Mesendoderm (in vitro differentiated cells): Measurements from ENCODE around the gene PIEZO1.
A peak's percentile ranks its signal among the peaks of the same experiment; 100 is the strongest.

Source experiments
- DNase-seq: peaks from one replicate; pipeline ENCODE4 v3.0.0; 2013
- H2AK5ac ChIP-seq: 2 replicates; pipeline ENCODE4 v1.6.1; 2013; ENCODE audit warnings: low read length, inconsistent platforms
- H2BK120ac ChIP-seq: 2 replicates; pipeline ENCODE4 v1.6.1; 2013; ENCODE audit warnings: low read depth, mild to moderate bottlenecking, low read length, moderate library complexity, mixed read lengths
- H2BK15ac ChIP-seq: replicated peaks from 2 replicates; pipeline ENCODE4 v1.6.1; 2013; ENCODE audit warnings: low read depth, mild to moderate bottlenecking, moderate library complexity
- H2BK5ac ChIP-seq: 2 replicates; pipeline ENCODE4 v1.6.1; 2013; ENCODE audit warnings: low read length, inconsistent platforms
- H3K18ac ChIP-seq: 2 replicates; pipeline ENCODE4 v1.6.1; 2013; ENCODE audit warnings: mild to moderate bottlenecking, low read length, mixed read lengths
- H3K23ac ChIP-seq: one replicate; pipeline ENCODE4 v1.6.1; 2013; ENCODE audit warnings: low read length
- H3K27ac ChIP-seq: 2 replicates; pipeline ENCODE4 v1.5.1; 2013; ENCODE audit warnings: low read depth, mild to moderate bottlenecking, inconsistent platforms, low read length, moderate library complexity
- H3K27me3 ChIP-seq: 2 replicates; pipeline ENCODE4 v1.6.1; 2013; ENCODE audit warnings: low read length, control low read depth, mild to moderate bottlenecking, inconsistent platforms; ENCODE audit not compliant: insufficient read depth, poor library complexity
- H3K36me3 ChIP-seq: 2 replicates; pipeline ENCODE4 v1.6.1; 2013; ENCODE audit warnings: low read length, inconsistent platforms; ENCODE audit not compliant: control insufficient read depth, insufficient read depth
- H3K4ac ChIP-seq: one replicate; pipeline ENCODE4 v1.6.1; 2013; ENCODE audit warnings: low read depth, mild to moderate bottlenecking, low read length, moderate library complexity
- H3K4me1 ChIP-seq: 2 replicates; pipeline ENCODE4 v1.6.1; 2013; ENCODE audit warnings: low read depth, low read length, inconsistent platforms; ENCODE audit not compliant: control insufficient read depth
- H3K4me2 ChIP-seq: 2 replicates; pipeline ENCODE4 v1.6.1; 2013; ENCODE audit warnings: low read length
- H3K4me3 ChIP-seq: 2 replicates; pipeline ENCODE4 v1.5.1; 2013; ENCODE audit warnings: mild to moderate bottlenecking, low read length
- H3K56ac ChIP-seq: one replicate; pipeline ENCODE4 v1.6.1; 2013; ENCODE audit warnings: low read length
- H3K79me1 ChIP-seq: 2 replicates; pipeline ENCODE4 v1.6.1; 2013; ENCODE audit warnings: low read length, inconsistent platforms
- H3K79me2 ChIP-seq: 2 replicates; pipeline ENCODE4 v1.6.1; 2013; ENCODE audit warnings: mild to moderate bottlenecking, low read length; ENCODE audit not compliant: control insufficient read depth, insufficient read depth
- H3K9ac ChIP-seq: 2 replicates; pipeline ENCODE4 v1.6.1; 2013; ENCODE audit warnings: low read length, inconsistent platforms
- H4K5ac ChIP-seq: one replicate; pipeline ENCODE4 v1.6.1; 2013; ENCODE audit warnings: low read length
- H4K8ac ChIP-seq: one replicate; pipeline ENCODE4 v1.6.1; 2013; ENCODE audit warnings: low read depth, mild to moderate bottlenecking, control low read depth, low read length, moderate library complexity
- WGBS: extraction: QIAGEN DNeasy Blood & Tissue Kit; methylation state at CpG from one replicate; pipeline ENCODE4 v1.1.7; 2013; ENCODE audit warnings: low lambda C conversion rate, missing lambda C conversion rate; ENCODE audit not compliant: insufficient coverage; ENCODE audit errors: extremely low coverage; 5-methylcytosine and 5-hydroxymethylcytosine counted together

Gene PIEZO1

DNA sequence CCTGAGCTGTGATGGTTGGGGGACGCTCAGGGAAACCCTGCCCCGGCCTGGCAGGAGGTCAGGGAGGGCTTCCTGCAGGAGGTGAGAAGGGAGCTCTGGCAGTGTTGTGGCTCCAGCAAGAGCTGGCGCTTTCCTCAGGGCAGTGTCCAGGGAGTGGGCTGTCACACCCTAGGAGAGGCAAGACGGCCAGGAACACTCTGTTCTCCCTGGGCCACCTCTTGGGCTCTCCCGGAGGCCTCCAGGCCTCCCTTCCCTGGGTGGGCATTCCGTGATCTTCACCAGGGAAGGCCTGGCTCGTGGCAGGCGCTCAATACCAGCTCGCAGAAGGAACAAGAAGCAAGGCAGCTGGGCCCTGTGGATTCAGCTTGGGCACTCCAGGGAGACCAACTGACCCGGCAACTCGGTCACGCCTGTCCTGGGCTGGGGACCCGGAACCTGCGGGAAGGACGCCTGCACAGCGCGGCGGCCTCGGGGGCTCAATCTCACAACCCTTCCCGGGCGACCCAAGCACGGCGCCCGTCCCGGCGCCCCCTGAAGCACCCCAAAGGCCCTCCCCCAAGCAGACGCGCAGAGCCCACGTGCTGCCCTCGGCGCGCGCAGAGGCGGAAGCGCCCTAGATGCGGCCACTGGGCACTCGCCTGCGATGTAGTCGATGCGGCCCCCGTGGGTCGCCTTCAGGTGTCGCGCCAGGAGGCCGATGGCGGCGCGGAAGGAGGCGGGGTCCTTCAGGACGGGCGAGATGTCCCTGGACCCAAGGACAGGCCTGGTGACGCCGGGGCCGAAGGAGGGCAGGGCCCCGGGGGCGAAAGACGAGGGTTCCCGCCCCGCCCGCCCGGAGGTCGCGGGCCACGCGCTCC, 26.1 kb upstream of the PIEZO1 start:
- Histone ChIP-seq H3K79me2 (peaks cover 19% of the 10 kb centered on the region), H3K4me1 (no peaks in the 10 kb centered on the region), H3K4me3 (peak overlapping the region; percentile 90), H2AK5ac (peak overlapping the region; percentile 74), H3K36me3 (peaks cover 20% of the 10 kb centered on the region), H3K27ac (peak overlapping the region; percentile 7), H3K18ac (peak overlapping the region; percentile 85), H3K4me2 (peak overlapping the region; percentile 98), H2BK5ac (peak overlapping the region; percentile 87), H3K79me1 (peaks cover 6% of the 10 kb centered on the region), H3K23ac (peak overlapping the region; percentile 97), H3K4ac (peak overlapping the region; percentile 62), H2BK120ac (peak overlapping the region; percentile 39), H2BK15ac (no peak overlapping the region), H4K5ac (no peak overlapping the region), H3K9ac (peak overlapping the region; percentile 97), H3K56ac (peak overlapping the region; percentile 97), H3K27me3 (no peaks in the 10 kb centered on the region), H4K8ac (no peak overlapping the region)
- peak; percentile 57 for DNase-seq
- no CpG with 5 or more reads among the region's 65 CpGs for WGBS

DNA sequence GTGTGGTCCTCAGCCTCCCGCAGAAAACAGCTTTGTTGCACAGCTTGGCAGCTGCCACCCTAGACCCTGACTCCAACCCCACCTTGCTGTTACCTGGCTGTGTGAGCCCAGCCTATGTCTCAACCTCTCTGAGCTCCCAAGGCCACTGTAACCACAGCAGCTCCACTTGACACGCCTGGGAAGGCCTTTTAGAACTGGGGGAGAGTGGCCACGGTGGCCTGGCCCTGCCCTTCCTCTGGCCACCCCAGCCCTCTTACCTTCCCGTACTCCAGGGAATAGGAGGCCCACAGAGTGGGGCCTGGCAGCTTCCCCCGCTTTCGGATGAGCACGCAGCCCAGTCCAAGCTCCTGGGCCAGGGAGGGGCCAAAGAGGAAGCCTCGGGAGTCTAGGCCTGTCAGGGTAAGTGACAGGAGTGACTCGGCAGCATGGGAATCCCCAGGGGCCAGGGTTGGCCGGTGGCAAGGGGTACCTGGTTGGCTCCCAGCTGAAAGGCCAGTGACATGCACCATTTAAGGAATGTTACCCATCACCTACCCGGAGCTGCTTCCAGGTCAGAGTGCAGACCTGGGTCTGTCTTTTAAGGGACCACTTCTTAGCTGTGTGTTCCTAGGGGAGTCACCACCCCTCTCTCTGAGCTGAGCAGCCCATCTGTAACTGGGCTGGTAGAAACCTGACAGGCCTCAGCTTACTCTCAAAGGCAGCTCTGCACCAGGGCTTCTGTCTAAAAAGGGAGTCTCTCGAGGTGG, 25.3 kb upstream of the PIEZO1 start:
- Histone ChIP-seq H3K36me3 (peaks cover 20% of the 10 kb centered on the region), H3K18ac (no peak overlapping the region), H3K79me2 (peaks cover 19% of the 10 kb centered on the region), H2BK15ac (no peak overlapping the region), H2AK5ac (no peak overlapping the region), H3K79me1 (peaks cover 7% of the 10 kb centered on the region), H3K23ac (no peak overlapping the region), H3K27ac (no peak overlapping the region), H2BK5ac (no peak overlapping the region), H4K5ac (no peak overlapping the region), H3K4me1 (no peaks in the 10 kb centered on the region), H3K4ac (no peak overlapping the region), H4K8ac (no peak overlapping the region), H3K27me3 (no peaks in the 10 kb centered on the region), H3K9ac (peak overlapping the region; percentile 97), H3K4me3 (peak overlapping the region; percentile 90), H3K4me2 (peak overlapping the region; percentile 98), H3K56ac (peak overlapping the region; percentile 97), H2BK120ac (no peak overlapping the region)
- peak; percentile 71 for DNase-seq
- no CpG with 5 or more reads among the region's 12 CpGs for WGBS

DNA sequence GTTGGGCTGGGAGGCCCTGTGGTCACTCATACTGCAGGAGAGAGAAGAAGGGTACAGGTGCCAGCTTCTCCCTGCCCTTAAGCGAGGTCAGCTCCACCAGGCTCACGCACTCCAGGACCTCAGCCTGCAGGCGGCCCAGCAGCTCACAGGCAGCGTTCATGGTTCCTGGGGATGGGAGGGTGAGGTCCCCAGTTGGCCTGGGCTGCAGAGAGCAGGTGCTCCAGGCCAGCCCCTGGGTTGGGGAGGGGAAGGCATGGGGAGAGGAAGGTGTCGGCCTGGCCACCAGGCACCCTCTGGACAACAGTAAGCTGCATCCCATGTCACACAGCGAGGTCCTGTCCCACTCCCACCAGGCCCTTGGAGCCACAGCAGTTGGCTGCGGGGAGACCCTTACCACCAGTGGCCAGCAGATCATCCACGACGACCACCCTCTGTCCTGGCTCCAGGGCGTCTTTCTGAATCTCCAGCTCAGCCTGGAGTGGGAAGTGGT, 24.7 kb upstream of the PIEZO1 start:
- no CpG with 5 or more reads among the region's 10 CpGs for WGBS
- H2BK120ac ChIP-seq = no peak overlapping the region
- no peak overlapping the region for H3K4me3 ChIP-seq

DNA sequence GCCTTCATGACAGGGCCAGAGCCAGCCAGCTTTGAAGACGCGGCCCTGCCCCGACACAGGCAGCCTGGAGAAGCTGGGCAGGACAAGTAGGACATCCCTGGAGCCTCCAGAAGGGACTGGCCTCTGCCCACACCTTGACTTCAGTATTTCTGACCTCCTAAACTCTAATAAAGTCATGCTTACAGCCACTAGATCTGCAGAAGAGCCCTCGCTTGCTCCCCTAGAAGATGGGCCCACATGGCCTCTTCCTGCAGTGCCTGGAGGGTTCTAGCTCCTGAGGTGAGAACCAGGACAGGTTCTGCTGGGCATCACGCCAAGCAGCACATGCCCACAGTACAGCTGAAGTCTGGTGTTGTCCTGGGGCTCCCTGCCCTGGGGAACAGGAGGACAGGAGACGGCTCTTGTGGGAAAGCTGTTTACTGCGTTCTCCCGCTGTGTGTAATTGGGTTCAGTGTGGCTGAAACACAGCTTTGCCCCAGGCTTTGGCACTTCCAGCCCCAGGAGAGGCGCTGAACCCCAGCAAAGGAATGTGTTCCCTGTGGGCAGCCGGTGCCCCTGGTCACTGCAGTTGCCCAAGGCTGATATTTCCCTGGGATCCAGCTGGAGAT, 24.2 kb upstream of the PIEZO1 start:
- H3K56ac ChIP-seq = no peak overlapping the region
- no peak overlapping the region for H2AK5ac ChIP-seq
- no peak overlapping the region for H3K4me3 ChIP-seq
- no CpG with 5 or more reads among the region's 10 CpGs for WGBS
- no peak for DNase-seq
- no peak overlapping the region for H3K18ac ChIP-seq
- H3K27ac ChIP-seq = no peak overlapping the region
- H3K9ac ChIP-seq = no peak overlapping the region
- peaks cover 29% of the 10 kb centered on the region for H3K79me2 ChIP-seq
- H3K23ac ChIP-seq = no peak overlapping the region
- H3K79me1 ChIP-seq = peaks cover 12% of the 10 kb centered on the region
- no peak overlapping the region for H4K5ac ChIP-seq
- H3K4me1 ChIP-seq = no peaks in the 10 kb centered on the region
- no peak overlapping the region for H4K8ac ChIP-seq
- H3K27me3 ChIP-seq = no peaks in the 10 kb centered on the region
- no peak overlapping the region for H3K4ac ChIP-seq
- H2BK15ac ChIP-seq = no peak overlapping the region
- no peak overlapping the region for H3K4me2 ChIP-seq
- H3K36me3 ChIP-seq = peaks cover 20% of the 10 kb centered on the region
- no peak overlapping the region for H2BK5ac ChIP-seq
- no peak overlapping the region for H2BK120ac ChIP-seq

More for the DNA sequence above, 24.7 kb upstream of the PIEZO1 start:
- Histone ChIP-seq H3K4ac (no peak overlapping the region), H3K27me3 (no peaks in the 10 kb centered on the region), H3K4me2 (no peak overlapping the region), H2AK5ac (no peak overlapping the region), H3K79me2 (peaks cover 24% of the 10 kb centered on the region), H2BK15ac (no peak overlapping the region), H3K18ac (no peak overlapping the region), H3K23ac (no peak overlapping the region), H4K5ac (no peak overlapping the region), H3K27ac (no peak overlapping the region), H3K4me1 (no peaks in the 10 kb centered on the region), H3K9ac (peak overlapping the region; percentile 97), H3K56ac (no peak overlapping the region), H4K8ac (no peak overlapping the region), H3K79me1 (peaks cover 11% of the 10 kb centered on the region), H2BK5ac (no peak overlapping the region), H3K36me3 (peaks cover 20% of the 10 kb centered on the region)
- DNase-seq = no peak

DNA sequence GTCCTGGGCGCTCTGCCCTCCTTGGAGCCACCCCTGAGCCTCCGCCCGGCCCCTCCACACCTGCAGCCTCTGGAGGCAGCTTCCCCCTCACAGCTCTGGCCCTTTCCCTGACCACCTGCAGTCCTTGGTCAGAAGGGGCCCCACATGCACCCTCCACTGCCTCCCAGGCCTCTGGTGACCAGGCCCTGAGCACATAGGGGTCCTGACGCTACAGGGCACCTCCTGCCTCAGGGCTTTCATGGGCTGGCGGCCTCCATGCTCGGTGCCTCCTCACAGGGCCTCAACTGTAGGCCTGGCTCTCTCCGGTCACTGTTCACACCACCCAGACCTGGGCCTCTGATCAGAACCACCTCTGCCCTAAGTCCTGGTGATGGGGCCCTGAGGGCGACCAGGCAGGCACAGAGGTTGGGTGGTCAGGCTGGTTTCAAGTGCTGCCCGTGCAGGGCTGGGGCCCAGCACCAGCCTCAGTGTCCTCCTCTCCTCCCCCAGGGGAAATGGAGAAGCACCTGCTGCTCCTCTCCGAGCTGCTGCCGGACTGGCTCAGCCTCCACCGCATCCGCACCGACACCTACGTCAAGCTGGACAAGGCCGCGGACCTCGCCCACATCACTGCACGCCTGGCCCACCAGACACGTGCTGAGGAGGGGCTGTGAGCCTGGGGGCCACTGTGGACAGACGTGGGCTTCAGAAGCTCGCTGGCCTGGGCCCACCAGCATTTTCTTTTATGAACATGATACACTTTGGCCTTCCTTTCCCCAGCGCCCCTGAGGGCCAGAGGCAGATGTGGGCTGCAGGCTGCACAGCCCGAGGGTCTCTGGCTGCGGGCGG, 22.8 kb upstream of the PIEZO1 start:
- no peak overlapping the region for H3K4me3 ChIP-seq
- no peak overlapping the region for H3K23ac ChIP-seq
- H4K5ac ChIP-seq = no peak overlapping the region
- peaks cover 12% of the 10 kb centered on the region for H3K79me1 ChIP-seq
- H3K79me2 ChIP-seq = peaks cover 31% of the 10 kb centered on the region
- no peaks in the 10 kb centered on the region for H3K27me3 ChIP-seq
- H3K9ac ChIP-seq = no peak overlapping the region
- WGBS = no CpG with 5 or more reads among the region's 26 CpGs
- no peak overlapping the region for H2AK5ac ChIP-seq
- H2BK5ac ChIP-seq = no peak overlapping the region
- H3K36me3 ChIP-seq = peaks cover 20% of the 10 kb centered on the region
- DNase-seq = no peak
- no peak overlapping the region for H3K27ac ChIP-seq
- H4K8ac ChIP-seq = no peak overlapping the region
- H3K4ac ChIP-seq = no peak overlapping the region
- H3K56ac ChIP-seq = no peak overlapping the region
- H3K4me1 ChIP-seq = no peaks in the 10 kb centered on the region
- no peak overlapping the region for H2BK120ac ChIP-seq
- H3K18ac ChIP-seq = no peak overlapping the region
- no peak overlapping the region for H3K4me2 ChIP-seq
- no peak overlapping the region for H2BK15ac ChIP-seq
